Endothelial cell of umbilical vein (primary cell): ENCODE data around the gene NCSTN. TPM values are rescaled to one million over a fixed set of nuclear protein-coding genes. Genes with fewer than 3 reads are reported as not detected.

Source experiments
- BruUV-seq: library from RNA; stranded (reverse); fragments of 400-500 nt; replicated peaks from 2 replicates; lab custom pipeline; 2021; lab: Mats Ljungman, UMichigan
- CTCF ChIA-PET: fragments of 300-600, 350-600 bp; sonication (Branson Sonifier 250); formaldehyde crosslinking; loops from one replicate; lab custom pipeline; 2021; ENCODE audit warnings: antibody characterized with exemption, inconsistent platforms; lab: Charles Lee
- POLR2A ChIA-PET: fragments of 300-600, 350-600 bp; sonication (Branson Sonifier 250); formaldehyde crosslinking; loops from one replicate; lab custom pipeline; 2021; ENCODE audit warnings: antibody characterized with exemption, inconsistent platforms; lab: Charles Lee
- DNase-seq: peaks from one replicate; pipeline ENCODE4 v3.0.0-alpha.2; 2011; ENCODE audit warnings: low read depth, low spot score
- FAIRE-seq: peaks from 2 replicates; lab custom pipeline; 2011; peaks lifted over from hg19 to GRCh38; lab: Jason Lieb, UNC
- H2AFZ ChIP-seq: 2 replicates; pipeline ENCODE4 v1.6.0; 2012; ENCODE audit warnings: low read depth, low read length, control low read depth, inconsistent platforms
- H3K27ac ChIP-seq: 2 replicates; pipeline ENCODE4 v1.5.1; 2011; ENCODE audit warnings: low read depth, mild to moderate bottlenecking, control low read depth, low read length, moderate library complexity; ENCODE audit not compliant: insufficient read depth
- H3K27me3 ChIP-seq, 2 experiments: 2 replicates each; pipeline versions ENCODE4 v1.6.0 to v1.6.1; 2011; ENCODE audit warnings: low read length in 2 of 2, mixed read lengths in 1 of 2; ENCODE audit not compliant: control insufficient read depth in 2 of 2, insufficient read depth in 2 of 2
- H3K36me3 ChIP-seq, 2 experiments: 2 replicates in 1 of 2; 3 replicates in 1 of 2; pipeline ENCODE4 v1.5.1; 2011; ENCODE audit warnings: low read length in 2 of 2, mild to moderate bottlenecking in 1 of 2, moderate library complexity in 1 of 2; ENCODE audit not compliant: control insufficient read depth in 2 of 2, insufficient read depth in 2 of 2; ENCODE audit errors: extremely low read depth in 1 of 2
- H3K4me1 ChIP-seq: 3 replicates; pipeline ENCODE4 v1.5.1; 2011; ENCODE audit warnings: mild to moderate bottlenecking, low read length; ENCODE audit not compliant: control insufficient read depth, insufficient read depth; ENCODE audit errors: extremely low read depth
- H3K4me2 ChIP-seq: 2 replicates; pipeline ENCODE4 v1.6.1; 2011; ENCODE audit warnings: low read length, control low read depth, mixed read lengths; ENCODE audit not compliant: insufficient read depth
- H3K4me3 ChIP-seq, 3 experiments: fragments of 200-600 bp in 1 of 3; sonication (generic), shearing (Covaris generic) in 1 of 3; replicated peaks in 1 of 3; 2 replicates each; pipeline ENCODE4 v1.5.1; 2011 to 2016; ENCODE audit warnings: control low read depth in 3 of 3, low read length in 3 of 3, mild to moderate bottlenecking in 2 of 3, inconsistent platforms in 1 of 3, low read depth in 1 of 3, moderate library complexity in 1 of 3; ENCODE audit not compliant: insufficient read depth in 1 of 3
- H3K79me2 ChIP-seq: 2 replicates; pipeline ENCODE4 v1.6.0; 2012; ENCODE audit warnings: low read length, inconsistent platforms; ENCODE audit not compliant: control insufficient read depth, insufficient read depth
- H3K9ac ChIP-seq: replicated peaks from 2 replicates; pipeline ENCODE3; 2011; ENCODE audit warnings: low read length, control low read depth; ENCODE audit not compliant: insufficient read depth; ENCODE audit errors: extremely low read depth
- H3K9me1 ChIP-seq: replicated peaks from 3 replicates; pipeline ENCODE4 v1.6.0; 2011; ENCODE audit warnings: mild to moderate bottlenecking, low read length; ENCODE audit not compliant: control insufficient read depth, insufficient read depth; ENCODE audit errors: extremely low read depth
- H3K9me3 ChIP-seq: replicated peaks from 2 replicates; pipeline ENCODE4 v1.5.1; 2012; ENCODE audit warnings: low read length, inconsistent platforms; ENCODE audit not compliant: control insufficient read depth, insufficient read depth
- H4K20me1 ChIP-seq: replicated peaks from 2 replicates; pipeline ENCODE3; 2011; ENCODE audit warnings: mild to moderate bottlenecking, low read length; ENCODE audit not compliant: control insufficient read depth, insufficient read depth; ENCODE audit errors: extremely low read depth
- EZH2 ChIP-seq: IDR thresholded peaks from 2 replicates; pipeline ENCODE4 v1.6.1; 2012; ENCODE audit warnings: borderline replicate concordance, low read depth, mild to moderate bottlenecking, moderate library complexity, low read length, inconsistent platforms; ENCODE audit not compliant: severe bottlenecking
- FOS ChIP-seq: IDR thresholded peaks from 2 replicates; pipeline ENCODE4 v1.6.1; 2011; ENCODE audit warnings: mild to moderate bottlenecking, low read length, moderate library complexity, borderline replicate concordance; ENCODE audit not compliant: insufficient read depth
- GATA2 ChIP-seq: IDR thresholded peaks from 2 replicates; pipeline ENCODE4 v1.7.0; 2011; ENCODE audit warnings: low read depth, mild to moderate bottlenecking, moderate library complexity, mixed read lengths, low read length; ENCODE audit not compliant: insufficient read length, insufficient read depth
- JUN ChIP-seq: IDR thresholded peaks from 2 replicates; pipeline ENCODE4 v1.6.1; 2011; ENCODE audit warnings: borderline replicate concordance, low read depth; ENCODE audit not compliant: insufficient read length, insufficient read depth
- MYC ChIP-seq: IDR thresholded peaks from one replicate; pipeline ENCODE4 v1.6.1; 2011; ENCODE audit warnings: mild to moderate bottlenecking, low read depth, low read length
- POLR2A ChIP-seq: IDR thresholded peaks from 2 replicates; pipeline ENCODE4 v1.6.1; 2012; ENCODE audit warnings: low read depth, mild to moderate bottlenecking, control low read depth, low read length
- POLR2AphosphoS5 ChIP-seq: IDR thresholded peaks from 2 replicates; pipeline ENCODE4 v1.6.1; 2012; ENCODE audit warnings: low read depth, mild to moderate bottlenecking, control low read depth, low read length, moderate library complexity; ENCODE audit not compliant: insufficient read depth
- dilution Hi-C: fragments of 300-500 bp; cut with MboI; formaldehyde crosslinking; loops from one replicate; pipeline ENCODE4 v1.15.0; 2019; ENCODE audit warnings: low sequenced_read_pairs; ENCODE audit not compliant: extremely low pct_ligation_motif_present
- intact Hi-C: fragments of 100-400 bp; cut with micrococcal nuclease; formaldehyde crosslinking; loops from one replicate; pipeline ENCODE4 v1.10.0; 2022
- polyA plus RNA-seq, 4 experiments: library from polyadenylated mRNA; depleted of rRNA in 3 of 4; stranded (reverse) in 3 of 4; unstranded in 1 of 4; fragments of >200 nt; gene quantifications; 2 replicates each; pipeline versions ENCODE4 v1.2.1 to v1.2.3, GENCODE V29; 2011 to 2012; ENCODE audit warnings: missing spikeins in 1 of 4
- total RNA-seq: library from RNA; stranded (reverse); gene quantifications from 2 replicates; pipeline ENCODE4 v1.2.3, GENCODE V29; 2021
- TF ChIP-seq, protein P1 (sequence below), 2 donors: IDR thresholded peaks; 1 replicate in 1 of 2; 2 replicates in 1 of 2; pipeline ENCODE4 v1.5.1; 2011; ENCODE audit warnings: low read length in 2 of 2, mild to moderate bottlenecking in 2 of 2, moderate library complexity in 2 of 2, control low read depth in 1 of 2, inconsistent platforms in 1 of 2, low read depth in 1 of 2; ENCODE audit not compliant: insufficient read depth in 1 of 2; ENCODE audit errors: extremely low read depth in 1 of 2
- TF ChIP-seq, protein P2 (sequence below): IDR thresholded peaks from 2 replicates; pipeline ENCODE4 v1.6.1; 2011; ENCODE audit not compliant: insufficient read depth, insufficient read length

NCSTN gene
- total and polyA plus RNA-seq, 2 donors (not counting 3 experiments of a cell fraction or from before 2014, with no cell fraction given) = 92.5 to 199 TPM

DNA sequence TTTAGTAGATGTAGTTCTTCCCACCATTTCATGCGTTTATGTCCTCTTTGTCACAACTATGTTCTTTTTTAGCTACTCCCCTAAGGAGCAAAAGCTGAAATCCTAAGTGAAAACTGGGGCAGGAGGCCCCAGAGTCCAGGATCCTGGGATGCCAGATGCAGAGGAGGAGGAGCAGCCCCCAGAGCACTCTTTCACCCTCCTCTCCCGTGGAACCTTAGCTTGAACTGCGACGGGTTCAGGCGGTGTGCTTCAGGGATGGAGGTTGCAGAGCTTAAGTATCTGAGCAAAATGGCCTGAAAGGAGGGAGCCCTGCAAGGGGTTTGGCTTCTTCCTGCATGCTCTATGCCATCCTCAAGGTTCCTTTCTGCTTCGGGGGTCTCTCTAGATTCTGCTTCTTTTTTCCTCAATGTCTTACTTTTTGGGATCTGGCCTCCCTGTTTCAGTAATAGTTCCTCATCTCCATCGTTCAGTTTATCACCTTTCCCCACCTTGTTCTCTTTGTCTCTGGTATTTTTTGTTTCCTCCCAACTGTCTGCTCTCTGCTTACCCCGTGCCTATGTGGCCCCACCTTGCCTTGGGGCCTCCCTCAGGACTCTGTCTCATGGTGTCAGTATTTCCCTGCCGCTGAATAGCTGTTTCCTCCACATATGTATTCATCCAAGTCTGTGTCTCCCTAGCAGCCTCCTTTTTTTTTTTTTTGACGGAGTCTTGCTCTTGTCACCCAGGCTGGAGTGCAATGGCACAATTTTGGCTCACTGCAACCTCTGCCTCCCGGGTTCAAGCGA lies 21.0 kb downstream of the NCSTN start:
- H3K79me2 ChIP-seq = no peaks in the 10 kb centered on the region
- dilution Hi-C loops = no loop called here
- no peaks in the 10 kb centered on the region for H3K9me1 ChIP-seq
- no peaks in the 10 kb centered on the region for H3K4me1 ChIP-seq
- H2AFZ ChIP-seq = no peak overlapping the region
- no peak for DNase-seq
- intact Hi-C loops = no loop called here
- peaks cover 0 to 8% of the 10 kb centered on the region in 2 experiments for H3K36me3 ChIP-seq
- H4K20me1 ChIP-seq = peaks cover 2% of the 10 kb centered on the region
- peaks cover 0 to 11% of the 10 kb centered on the region in 2 experiments for H3K27me3 ChIP-seq
- POLR2A ChIA-PET = interaction anchor here (0.6 to 1.1 kb wide), 2 partner anchors 11 to 66 kb away, joined by 3 to 4 read pairs; no protein-coding TSS in a partner anchor
- H3K4me2 ChIP-seq = no peak overlapping the region
- no peak overlapping the region for H3K4me3 ChIP-seq
- CTCF ChIA-PET = interaction anchor here (0.9 to 2.2 kb wide), 6 partner anchors 10 to 356 kb away, joined by 3 to 21 read pairs (median 4); no protein-coding TSS in a partner anchor
- H3K9me3 ChIP-seq = no peaks in the 10 kb centered on the region
- BruUV-seq = no TSS peak
- TF ChIP-seq FOS (no peak), MYC (no peak), EZH2 (no peak), JUN (no peak), GATA2 (no peak)
- H3K9ac ChIP-seq = no peak overlapping the region
- H3K27ac ChIP-seq = no peak overlapping the region
- no peak for FAIRE-seq

DNA sequence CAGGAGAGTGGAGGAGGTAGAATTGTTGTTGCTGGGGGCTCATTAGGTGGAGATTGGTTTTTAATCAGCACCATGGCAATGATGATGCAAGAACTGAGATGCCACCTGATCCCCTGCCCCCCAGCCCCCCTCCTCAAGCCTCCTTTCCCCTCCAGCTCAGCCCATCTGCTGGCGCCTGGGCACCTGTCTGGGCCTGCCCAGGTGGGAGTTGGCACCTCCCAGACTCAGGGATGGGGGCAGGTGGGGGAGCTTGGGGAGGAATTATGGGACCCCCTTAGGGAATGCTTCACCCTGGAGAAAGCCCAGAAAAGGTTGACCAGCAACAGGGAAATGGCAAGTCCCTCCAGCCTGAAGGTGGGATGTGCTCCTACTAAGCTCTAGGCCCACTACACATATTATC lies 22.1 kb downstream of the NCSTN start:
- CTCF ChIA-PET = interaction anchor here (4.1 kb wide), 1 partner anchor 11 kb away, joined by 29 read pairs; no protein-coding TSS in a partner anchor
- Histone ChIP-seq H3K9me3 (no peaks in the 10 kb centered on the region), H3K9ac (no peak overlapping the region), H3K9me1 (no peaks in the 10 kb centered on the region), H3K4me3 (no peak overlapping the region), H3K4me1 (no peaks in the 10 kb centered on the region), H4K20me1 (peaks cover 2% of the 10 kb centered on the region), H3K79me2 (no peaks in the 10 kb centered on the region), H3K4me2 (no peak overlapping the region), H3K36me3 (peaks cover 0 to 5% of the 10 kb centered on the region in 2 experiments), H3K27ac (no peak overlapping the region), H2AFZ (no peak overlapping the region), H3K27me3 (peaks cover 3 to 11% of the 10 kb centered on the region in 2 experiments)
- POLR2A ChIA-PET = no interaction called here
- dilution Hi-C loops = no loop called here
- FAIRE-seq = no peak
- no TSS peak for BruUV-seq
- no peak for DNase-seq
- TF ChIP-seq JUN (no peak), MYC (no peak), GATA2 (no peak), POLR2AphosphoS5 (no peak), FOS (no peak), EZH2 (no peak), POLR2A (no peak)
- TF ChIP-seq, protein P1, sequence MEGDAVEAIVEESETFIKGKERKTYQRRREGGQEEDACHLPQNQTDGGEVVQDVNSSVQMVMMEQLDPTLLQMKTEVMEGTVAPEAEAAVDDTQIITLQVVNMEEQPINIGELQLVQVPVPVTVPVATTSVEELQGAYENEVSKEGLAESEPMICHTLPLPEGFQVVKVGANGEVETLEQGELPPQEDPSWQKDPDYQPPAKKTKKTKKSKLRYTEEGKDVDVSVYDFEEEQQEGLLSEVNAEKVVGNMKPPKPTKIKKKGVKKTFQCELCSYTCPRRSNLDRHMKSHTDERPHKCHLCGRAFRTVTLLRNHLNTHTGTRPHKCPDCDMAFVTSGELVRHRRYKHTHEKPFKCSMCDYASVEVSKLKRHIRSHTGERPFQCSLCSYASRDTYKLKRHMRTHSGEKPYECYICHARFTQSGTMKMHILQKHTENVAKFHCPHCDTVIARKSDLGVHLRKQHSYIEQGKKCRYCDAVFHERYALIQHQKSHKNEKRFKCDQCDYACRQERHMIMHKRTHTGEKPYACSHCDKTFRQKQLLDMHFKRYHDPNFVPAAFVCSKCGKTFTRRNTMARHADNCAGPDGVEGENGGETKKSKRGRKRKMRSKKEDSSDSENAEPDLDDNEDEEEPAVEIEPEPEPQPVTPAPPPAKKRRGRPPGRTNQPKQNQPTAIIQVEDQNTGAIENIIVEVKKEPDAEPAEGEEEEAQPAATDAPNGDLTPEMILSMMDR (IDR thresholded peaks at IDR 0.05; ENCODE audit: extremely low read depth in 1 of 2, insufficient read depth in 1 of 2, low read depth in 1 of 2, low read length in 2 of 2) = no peak
- TF ChIP-seq, protein P2, sequence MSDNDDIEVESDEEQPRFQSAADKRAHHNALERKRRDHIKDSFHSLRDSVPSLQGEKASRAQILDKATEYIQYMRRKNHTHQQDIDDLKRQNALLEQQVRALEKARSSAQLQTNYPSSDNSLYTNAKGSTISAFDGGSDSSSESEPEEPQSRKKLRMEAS = no peak
- intact Hi-C loops = no loop called here
